ENCODE measurements around the gene TRIM27. TPM values are rescaled to one million over a fixed set of nuclear protein-coding genes. Genes with fewer than 3 reads are reported as not detected.
A peak's percentile ranks its signal among the peaks of the same experiment; 100 is the strongest.

TRIM27 gene
- total RNA-seq, 1 experiment from 2014 or later: 47.6 TPM

GRCh38 chr6:28895131-28895812 lies 28.5 kb downstream of the TRIM27 start:
- intact Hi-C loops (cut with micrococcal nuclease; ENCODE audit: unreplicated experiment): loop anchor here (1.0 kb wide), 1 partner anchor 18 kb away; no protein-coding TSS in a partner anchor
- H3K9me3 ChIP-seq: no peaks in the 10 kb centered on the region

GRCh38 chr6:28893172-28893799 lies 30.5 kb downstream of the TRIM27 start:
- Mint-ChIP-seq H3K27me3 (ENCODE audit: insufficient read depth, unreplicated experiment) (no peaks in the 10 kb centered on the region), H3K9me3 (ENCODE audit: unreplicated experiment) (no peaks in the 10 kb centered on the region), H3K27ac (ENCODE audit: unreplicated experiment) (no peak overlapping the region), H3K36me3 (ENCODE audit: insufficient read depth, unreplicated experiment) (peaks cover 25% of the 10 kb centered on the region), H3K4me1 (ENCODE audit: low read depth, unreplicated experiment) (no peaks in the 10 kb centered on the region), H3K4me3 (ENCODE audit: unreplicated experiment) (peak overlapping the region; percentile 43)
- POLR2A ChIA-PET: no interaction called here
- H3K9me3 ChIP-seq: no peaks in the 10 kb centered on the region
- DNase-seq: no peak
- CTCF ChIA-PET: no interaction called here
- no peak for TF ChIP-seq CTCF (IDR thresholded peaks at IDR 0.05; ENCODE audit: insufficient read depth in 1 of 2, low read depth in 1 of 2, low read length in 1 of 2, severe bottlenecking in 1 of 2, unreplicated experiment in 1 of 2)
- no TSS peak for BruUV-seq (replicated peaks)
- no peaks in the 10 kb centered on the region for H3K4me1 ChIP-seq
- no peaks in the 10 kb centered on the region for H3K27me3 ChIP-seq (replicated peaks; ENCODE audit: control insufficient read depth, insufficient read depth, low read length)
- no peaks in the 10 kb centered on the region for H3K36me3 ChIP-seq (ENCODE audit: control insufficient read depth, insufficient read depth, low read length)
- H3K4me3 ChIP-seq (ENCODE audit: low read depth, low read length): no peak overlapping the region
- intact Hi-C loops (cut with micrococcal nuclease; ENCODE audit: unreplicated experiment): no loop called here

More at GRCh38 chr6:28895131-28895812, 28.5 kb downstream of the TRIM27 start:
- Mint-ChIP-seq H3K27ac (ENCODE audit: unreplicated experiment) (peak overlapping the region; percentile 98), H3K27me3 (ENCODE audit: insufficient read depth, unreplicated experiment) (no peaks in the 10 kb centered on the region), H3K4me3 (ENCODE audit: unreplicated experiment) (peak overlapping the region; percentile 95), H3K9me3 (ENCODE audit: unreplicated experiment) (no peaks in the 10 kb centered on the region), H3K4me1 (ENCODE audit: low read depth, unreplicated experiment) (no peaks in the 10 kb centered on the region), H3K36me3 (ENCODE audit: insufficient read depth, unreplicated experiment) (peaks cover 28% of the 10 kb centered on the region)
- DNase-seq: peak; percentile 92 to 96
- ChIA-PET POLR2A (interaction anchor here (0.6 to 2.5 kb wide), 8 partner anchors 8 to 86 kb away, joined by 3 to 38 read pairs (median 6); partner anchors contain the start of gene TRIM27), CTCF (interaction anchor here (0.5 to 2.2 kb wide), 3 partner anchors 29 to 523 kb away, joined by 3 to 11 read pairs (median 4); no protein-coding TSS in a partner anchor)
- TSS peak; percentile 87 for BruUV-seq (replicated peaks)
- TF ChIP-seq CTCF (IDR thresholded peaks at IDR 0.05; ENCODE audit: insufficient read depth in 1 of 2, low read depth in 1 of 2, low read length in 1 of 2, severe bottlenecking in 1 of 2, unreplicated experiment in 1 of 2): no peak
- no peaks in the 10 kb centered on the region for H3K4me1 ChIP-seq
- peak overlapping the region; percentile 62 for H3K4me3 ChIP-seq (ENCODE audit: low read depth, low read length)
- no peaks in the 10 kb centered on the region for H3K36me3 ChIP-seq (ENCODE audit: control insufficient read depth, insufficient read depth, low read length)
- no peaks in the 10 kb centered on the region for H3K27me3 ChIP-seq (replicated peaks; ENCODE audit: control insufficient read depth, insufficient read depth, low read length)

GRCh38 chr6:28892525-28892924 lies 31.3 kb downstream of the TRIM27 start:
- Histone ChIP-seq H3K4me1 (no peaks in the 10 kb centered on the region), H3K27me3 (replicated peaks; ENCODE audit: control insufficient read depth, insufficient read depth, low read length) (no peaks in the 10 kb centered on the region), H3K9me3 (no peaks in the 10 kb centered on the region), H3K36me3 (ENCODE audit: control insufficient read depth, insufficient read depth, low read length) (no peaks in the 10 kb centered on the region), H3K4me3 (ENCODE audit: low read depth, low read length) (no peak overlapping the region)
- Mint-ChIP-seq H3K36me3 (ENCODE audit: insufficient read depth, unreplicated experiment) (peaks cover 22% of the 10 kb centered on the region), H3K4me1 (ENCODE audit: low read depth, unreplicated experiment) (no peaks in the 10 kb centered on the region), H3K9me3 (ENCODE audit: unreplicated experiment) (no peaks in the 10 kb centered on the region), H3K27ac (ENCODE audit: unreplicated experiment) (no peak overlapping the region), H3K4me3 (ENCODE audit: unreplicated experiment) (no peak overlapping the region), H3K27me3 (ENCODE audit: insufficient read depth, unreplicated experiment) (no peaks in the 10 kb centered on the region)
- no peak for DNase-seq
- intact Hi-C loops (cut with micrococcal nuclease; ENCODE audit: unreplicated experiment): no loop called here
- ChIA-PET POLR2A (no interaction called here), CTCF (no interaction called here)
- no peak for TF ChIP-seq CTCF (IDR thresholded peaks at IDR 0.05; ENCODE audit: insufficient read depth in 1 of 2, low read depth in 1 of 2, low read length in 1 of 2, severe bottlenecking in 1 of 2, unreplicated experiment in 1 of 2)
- BruUV-seq (replicated peaks): no TSS peak
